ENCODE results near the gene BCL2A1. TPM values are rescaled to one million over a fixed set of nuclear protein-coding genes. Genes with fewer than 3 reads are reported as not detected.
"Not testable (repeated sequence)": the region's sequence is repeated elsewhere in the genome, so short reads cannot be mapped to it uniquely, and the experiment has no call there.

BCL2A1 gene
- total RNA-seq, 1 experiment from 2014 or later = not detected

DNA sequence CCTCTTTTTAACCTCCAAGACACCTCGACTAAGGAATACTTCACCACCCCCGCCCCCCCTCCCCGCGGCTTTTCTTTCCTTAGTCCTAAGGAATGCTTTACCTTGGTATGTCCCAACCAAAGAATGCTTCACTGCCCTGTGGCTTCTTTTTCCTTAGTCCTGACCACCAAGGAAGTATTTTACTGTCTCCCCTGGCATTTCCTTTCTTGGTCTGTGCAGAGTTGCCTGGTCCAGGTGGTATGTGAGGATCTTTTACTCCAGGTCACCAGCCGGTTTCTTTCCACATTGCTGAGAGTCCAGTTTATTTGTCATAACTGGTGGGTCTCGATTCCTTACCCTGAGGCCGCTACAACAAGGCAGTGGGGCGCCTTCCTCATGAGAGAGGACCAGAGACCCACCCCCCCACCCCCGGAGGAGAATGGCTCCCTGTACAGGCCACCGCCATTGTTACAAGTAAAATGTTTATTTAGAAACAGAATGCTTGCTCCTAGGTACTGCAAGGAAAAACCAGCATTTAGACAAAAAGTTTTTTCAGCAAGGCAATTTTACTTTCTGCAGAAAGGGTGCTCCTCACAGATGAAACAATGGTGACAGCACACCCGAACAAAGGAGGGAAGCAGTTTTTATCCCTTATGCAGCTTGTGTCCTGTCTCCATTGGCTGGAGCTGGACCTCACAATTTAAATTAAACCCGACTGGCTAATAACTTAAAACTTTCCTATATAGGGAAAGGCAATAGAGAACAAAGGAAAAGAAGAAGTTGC lies 51.1 kb downstream of the BCL2A1 start:
- peaks cover 10% of the 10 kb centered on the region for H3K4me1 Mint-ChIP-seq (ENCODE audit: low read depth, unreplicated experiment)

GRCh38 chr15:79919090-79919748 lies 51.8 kb downstream of the BCL2A1 start:
- Mint-ChIP-seq H3K4me1 (ENCODE audit: low read depth, unreplicated experiment) (peaks cover 10% of the 10 kb centered on the region), H3K27me3 (ENCODE audit: unreplicated experiment) (no peaks in the 10 kb centered on the region), H3K9me3 (ENCODE audit: low read depth, unreplicated experiment) (peaks cover 15% of the 10 kb centered on the region), H3K4me3 (ENCODE audit: low read depth, unreplicated experiment) (no peak overlapping the region), H3K36me3 (ENCODE audit: insufficient read depth, unreplicated experiment) (peaks cover 61% of the 10 kb centered on the region), H3K27ac (ENCODE audit: unreplicated experiment) (no peak overlapping the region)
- no TSS peak for BruUV-seq (replicated peaks)
- TF ChIP-seq, protein P1, sequence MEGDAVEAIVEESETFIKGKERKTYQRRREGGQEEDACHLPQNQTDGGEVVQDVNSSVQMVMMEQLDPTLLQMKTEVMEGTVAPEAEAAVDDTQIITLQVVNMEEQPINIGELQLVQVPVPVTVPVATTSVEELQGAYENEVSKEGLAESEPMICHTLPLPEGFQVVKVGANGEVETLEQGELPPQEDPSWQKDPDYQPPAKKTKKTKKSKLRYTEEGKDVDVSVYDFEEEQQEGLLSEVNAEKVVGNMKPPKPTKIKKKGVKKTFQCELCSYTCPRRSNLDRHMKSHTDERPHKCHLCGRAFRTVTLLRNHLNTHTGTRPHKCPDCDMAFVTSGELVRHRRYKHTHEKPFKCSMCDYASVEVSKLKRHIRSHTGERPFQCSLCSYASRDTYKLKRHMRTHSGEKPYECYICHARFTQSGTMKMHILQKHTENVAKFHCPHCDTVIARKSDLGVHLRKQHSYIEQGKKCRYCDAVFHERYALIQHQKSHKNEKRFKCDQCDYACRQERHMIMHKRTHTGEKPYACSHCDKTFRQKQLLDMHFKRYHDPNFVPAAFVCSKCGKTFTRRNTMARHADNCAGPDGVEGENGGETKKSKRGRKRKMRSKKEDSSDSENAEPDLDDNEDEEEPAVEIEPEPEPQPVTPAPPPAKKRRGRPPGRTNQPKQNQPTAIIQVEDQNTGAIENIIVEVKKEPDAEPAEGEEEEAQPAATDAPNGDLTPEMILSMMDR (IDR thresholded peaks at IDR 0.05; ENCODE audit: unreplicated experiment) = no peak
- CTCF ChIA-PET = no interaction called here
- no peak for DNase-seq
- intact Hi-C loops (cut with micrococcal nuclease; ENCODE audit: unreplicated experiment) = no loop called here

More for the DNA sequence above, 51.1 kb downstream of the BCL2A1 start:
- CTCF ChIA-PET = no interaction called here
- intact Hi-C loops (cut with micrococcal nuclease; ENCODE audit: unreplicated experiment) = no loop called here
- Mint-ChIP-seq H3K4me3 (ENCODE audit: low read depth, unreplicated experiment) (no peak overlapping the region), H3K9me3 (ENCODE audit: low read depth, unreplicated experiment) (peaks cover 12% of the 10 kb centered on the region), H3K36me3 (ENCODE audit: insufficient read depth, unreplicated experiment) (peaks cover 57% of the 10 kb centered on the region), H3K27ac (ENCODE audit: unreplicated experiment) (no peak overlapping the region), H3K27me3 (ENCODE audit: unreplicated experiment) (no peaks in the 10 kb centered on the region)
- no TSS peak for BruUV-seq (replicated peaks)
- TF ChIP-seq, protein P1 (IDR thresholded peaks at IDR 0.05; ENCODE audit: unreplicated experiment) = no peak
- DNase-seq = no peak

GRCh38 chr15:79918278-79918677 lies 52.7 kb downstream of the BCL2A1 start:
- no TSS peak for BruUV-seq (replicated peaks)
- CTCF ChIA-PET = no interaction called here
- intact Hi-C loops (cut with micrococcal nuclease; ENCODE audit: unreplicated experiment) = no loop called here
- Mint-ChIP-seq H3K27me3 (ENCODE audit: unreplicated experiment) (no peaks in the 10 kb centered on the region), H3K4me1 (ENCODE audit: low read depth, unreplicated experiment) (peaks cover 10% of the 10 kb centered on the region), H3K9me3 (ENCODE audit: low read depth, unreplicated experiment) (peaks cover 16% of the 10 kb centered on the region), H3K27ac (ENCODE audit: unreplicated experiment) (peak overlapping the region; percentile 39), H3K4me3 (ENCODE audit: low read depth, unreplicated experiment) (no peak overlapping the region), H3K36me3 (ENCODE audit: insufficient read depth, unreplicated experiment) (peaks cover 53% of the 10 kb centered on the region)
- TF ChIP-seq, protein P1 (IDR thresholded peaks at IDR 0.05; ENCODE audit: unreplicated experiment) = no peak
- DNase-seq = no peak

DNA sequence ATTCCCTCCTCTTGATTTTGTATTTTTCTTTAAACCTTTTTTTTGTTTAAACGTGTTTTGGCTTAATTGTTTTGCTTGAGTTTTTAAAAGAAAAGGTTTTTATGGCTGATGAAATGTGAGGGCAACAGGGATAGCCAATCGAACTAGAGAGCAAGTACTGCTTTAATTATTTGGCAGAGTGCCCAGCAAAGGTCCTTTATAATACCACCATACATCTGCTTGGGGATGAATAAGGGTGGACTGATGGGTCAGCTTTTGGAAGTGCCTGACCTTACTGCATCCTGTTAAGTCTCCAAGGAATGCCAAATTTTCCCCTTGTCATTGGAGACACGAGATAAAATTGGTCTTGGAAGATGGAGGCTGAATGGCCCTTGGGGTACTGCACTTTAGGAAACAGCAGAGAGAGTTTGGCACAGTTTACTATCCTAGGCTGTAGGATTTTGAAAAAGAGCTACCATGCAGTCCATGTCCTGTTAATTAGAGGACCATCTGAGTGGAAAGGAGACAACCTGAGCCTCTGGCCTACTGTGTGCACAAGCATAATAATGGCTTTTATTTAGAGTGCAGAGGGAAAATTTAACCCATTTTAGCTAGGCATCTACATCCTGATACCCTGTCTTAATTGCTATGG lies 54.4 kb downstream of the BCL2A1 start:
- no peak overlapping the region for H3K27ac Mint-ChIP-seq (ENCODE audit: unreplicated experiment)
- intact Hi-C loops (cut with micrococcal nuclease; ENCODE audit: unreplicated experiment) = no loop called here
- H3K36me3 Mint-ChIP-seq (ENCODE audit: insufficient read depth, unreplicated experiment) = peaks cover 37% of the 10 kb centered on the region
- no peak overlapping the region for H3K4me3 Mint-ChIP-seq (ENCODE audit: low read depth, unreplicated experiment)
- no peaks in the 10 kb centered on the region for H3K27me3 Mint-ChIP-seq (ENCODE audit: unreplicated experiment)
- no peak for DNase-seq
- CTCF ChIA-PET = no interaction called here
- H3K4me1 Mint-ChIP-seq (ENCODE audit: low read depth, unreplicated experiment) = no peaks in the 10 kb centered on the region
- BruUV-seq (replicated peaks) = no TSS peak
- TF ChIP-seq, protein P1 (IDR thresholded peaks at IDR 0.05; ENCODE audit: unreplicated experiment) = no peak
- peaks cover 19% of the 10 kb centered on the region for H3K9me3 Mint-ChIP-seq (ENCODE audit: low read depth, unreplicated experiment)

- H3K4me3 Mint-ChIP-seq (ENCODE audit: low read depth, unreplicated experiment) = not testable (repeated sequence)
Observed at GRCh38 chr15:79915776-79916501, 55.1 kb downstream of the BCL2A1 start.

More at GRCh38 chr15:79915776-79916501, 55.1 kb downstream of the BCL2A1 start:
- Mint-ChIP-seq H3K36me3 (ENCODE audit: insufficient read depth, unreplicated experiment) (peaks cover 32% of the 10 kb centered on the region), H3K9me3 (ENCODE audit: low read depth, unreplicated experiment) (peaks cover 16% of the 10 kb centered on the region)
- H3K4me1 Mint-ChIP-seq (ENCODE audit: low read depth, unreplicated experiment); H3K27me3 Mint-ChIP-seq (ENCODE audit: unreplicated experiment); H3K27ac Mint-ChIP-seq (ENCODE audit: unreplicated experiment); DNase-seq; CTCF ChIA-PET; BruUV-seq (replicated peaks); intact Hi-C loops (cut with micrococcal nuclease; ENCODE audit: unreplicated experiment): not testable (repeated sequence)
